Fibroblast of lung (primary cell): Measurements from ENCODE around the gene SLC15A5. TPM values are rescaled to one million over a fixed set of nuclear protein-coding genes. Genes with fewer than 3 reads are reported as not detected.

Source experiments
- DNase-seq, 2 donors: peaks; one replicate each; pipeline versions ENCODE4 v3.0.0 to v3.0.0-alpha.2; 2010; ENCODE audit warnings: low read depth in 2 of 2
- H2AFZ ChIP-seq: 2 replicates; pipeline ENCODE4 v1.5.1; 2012; ENCODE audit warnings: low read length, control low read depth, inconsistent platforms
- H3K27ac ChIP-seq: 2 replicates; pipeline ENCODE4 v1.5.1; 2011; ENCODE audit warnings: low read length, control low read depth; ENCODE audit not compliant: insufficient read depth
- H3K27me3 ChIP-seq: 2 replicates; pipeline ENCODE4 v1.5.1; 2011; ENCODE audit warnings: mild to moderate bottlenecking, low read length; ENCODE audit not compliant: control insufficient read depth, insufficient read depth
- H3K36me3 ChIP-seq: 2 replicates; pipeline ENCODE4 v1.5.1; 2011; ENCODE audit warnings: low read length; ENCODE audit not compliant: control insufficient read depth, insufficient read depth
- H3K4me1 ChIP-seq: 2 replicates; pipeline ENCODE4 v1.5.1; 2011; ENCODE audit warnings: low read length; ENCODE audit not compliant: control insufficient read depth, insufficient read depth; ENCODE audit errors: extremely low read depth
- H3K4me2 ChIP-seq: 2 replicates; pipeline ENCODE4 v1.5.1; 2011; ENCODE audit warnings: low read length, control low read depth; ENCODE audit not compliant: insufficient read depth; ENCODE audit errors: extremely low read depth
- H3K4me3 ChIP-seq, 4 experiments: fragments of 200-600 bp in 1 of 4; sonication (generic) in 1 of 4; replicated peaks in 1 of 4; 2 replicates each; pipeline ENCODE4 v1.5.1; 2011 to 2016; ENCODE audit warnings: low read length in 4 of 4, low read depth in 3 of 4, mild to moderate bottlenecking in 3 of 4, control low read depth in 2 of 4, inconsistent platforms in 1 of 4, mixed read lengths in 1 of 4; ENCODE audit not compliant: insufficient read depth in 1 of 4; ENCODE audit errors: control extremely low read depth in 1 of 4
- H3K79me2 ChIP-seq: 2 replicates; pipeline ENCODE4 v1.5.1; 2012; ENCODE audit warnings: mild to moderate bottlenecking, low read length, inconsistent platforms; ENCODE audit not compliant: control insufficient read depth, insufficient read depth
- H3K9ac ChIP-seq: 2 replicates; pipeline ENCODE4 v1.5.1; 2011; ENCODE audit warnings: mild to moderate bottlenecking, low read length, control low read depth; ENCODE audit not compliant: insufficient read depth
- H3K9me3 ChIP-seq: 2 replicates; pipeline ENCODE4 v1.5.1; 2012; ENCODE audit warnings: low read depth, low read length; ENCODE audit not compliant: control insufficient read depth, insufficient read depth
- H4K20me1 ChIP-seq: 2 replicates; pipeline ENCODE4 v1.5.1; 2011; ENCODE audit warnings: low read length; ENCODE audit not compliant: control insufficient read depth, insufficient read depth; ENCODE audit errors: extremely low read depth
- CTCF ChIP-seq, 2 donors: IDR thresholded peaks in 1 of 2; conservative IDR thresholded peaks in 1 of 2; 1 replicate in 1 of 2; 2 replicates in 1 of 2; pipeline ENCODE4 v1.5.1; 2011 to 2012; ENCODE audit warnings: low read length in 2 of 2, control low read depth in 1 of 2, inconsistent platforms in 1 of 2, low read depth in 1 of 2, mild to moderate bottlenecking in 1 of 2
- EZH2 ChIP-seq: IDR thresholded peaks from 2 replicates; pipeline ENCODE4 v1.5.1; 2012; ENCODE audit warnings: low read length, control low read depth, mild to moderate bottlenecking; ENCODE audit errors: missing control alignments
- polyA plus RNA-seq, 2 donors: library from polyadenylated mRNA; depleted of rRNA in 1 of 2; stranded (reverse) in 1 of 2; unstranded in 1 of 2; fragments of >200 nt; gene quantifications; 2 replicates each; pipeline ENCODE4 v1.2.1, GENCODE V29; 2011 to 2012; ENCODE audit warnings: missing spikeins in 1 of 2
- total RNA-seq: library from RNA; depleted of rRNA; stranded (reverse); fragments of >200 nt; gene quantifications from 2 replicates; pipeline ENCODE4 v1.2.1, GENCODE V29; 2014

The SLC15A5 gene
- total and polyA plus RNA-seq, 2 donors (not counting 1 experiment from before 2014, with no cell fraction given), result not detected

GRCh38 chr12:16238661-16239060 lies 38.8 kb downstream of the SLC15A5 start:
- no peak for TF ChIP-seq EZH2
- TF ChIP-seq CTCF (conservative IDR thresholded peaks at IDR 0.05 in 1 of 2, IDR thresholded peaks at IDR 0.05 in 1 of 2; ENCODE audit: low read depth in 1 of 2, low read length in 2 of 2), result no peak
- H3K36me3 ChIP-seq, result no peaks in the 10 kb centered on the region
- H3K4me3 ChIP-seq, result no peak overlapping the region
- H3K4me2 ChIP-seq, result no peak overlapping the region
- no peak overlapping the region for H3K9ac ChIP-seq
- no peaks in the 10 kb centered on the region for H3K9me3 ChIP-seq
- H3K27ac ChIP-seq, result no peak overlapping the region
- H2AFZ ChIP-seq, result no peak overlapping the region
- no peaks in the 10 kb centered on the region for H3K4me1 ChIP-seq
- no peaks in the 10 kb centered on the region for H3K79me2 ChIP-seq
- no peak for DNase-seq
- no peaks in the 10 kb centered on the region for H3K27me3 ChIP-seq
- no peaks in the 10 kb centered on the region for H4K20me1 ChIP-seq

GRCh38 chr12:16229676-16230075 lies 47.8 kb downstream of the SLC15A5 start:
- no peak overlapping the region for H3K4me2 ChIP-seq
- no peak for DNase-seq

GRCh38 chr12:16228067-16228466 lies 49.4 kb downstream of the SLC15A5 start:
- no peak for TF ChIP-seq CTCF (conservative IDR thresholded peaks at IDR 0.05 in 1 of 2, IDR thresholded peaks at IDR 0.05 in 1 of 2; ENCODE audit: low read depth in 1 of 2, low read length in 2 of 2)
- TF ChIP-seq EZH2, result no peak
- Histone ChIP-seq H3K27ac (no peak overlapping the region), H3K9ac (no peak overlapping the region), H3K27me3 (no peaks in the 10 kb centered on the region), H4K20me1 (no peaks in the 10 kb centered on the region), H3K36me3 (no peaks in the 10 kb centered on the region), H3K4me1 (no peaks in the 10 kb centered on the region), H3K9me3 (no peaks in the 10 kb centered on the region), H2AFZ (no peak overlapping the region), H3K79me2 (no peaks in the 10 kb centered on the region), H3K4me2 (no peak overlapping the region), H3K4me3 (no peak overlapping the region)
- no peak for DNase-seq

More at GRCh38 chr12:16229676-16230075, 47.8 kb downstream of the SLC15A5 start:
- Histone ChIP-seq H4K20me1 (no peaks in the 10 kb centered on the region), H3K79me2 (no peaks in the 10 kb centered on the region), H3K36me3 (no peaks in the 10 kb centered on the region), H3K4me3 (no peak overlapping the region), H2AFZ (no peak overlapping the region), H3K9ac (no peak overlapping the region), H3K27me3 (no peaks in the 10 kb centered on the region), H3K27ac (no peak overlapping the region), H3K4me1 (no peaks in the 10 kb centered on the region), H3K9me3 (no peaks in the 10 kb centered on the region)
- no peak for TF ChIP-seq EZH2
